GM18499 (cell line): ENCODE data around the gene MON1B.
"Not testable (repeated sequence)": the region's sequence is repeated elsewhere in the genome, so short reads cannot be mapped to it uniquely, and the experiment has no call there.

Experiments
- ATAC-seq: cut with Tn5 transposase; IDR thresholded peaks from one replicate; pipeline ENCODE4 v1.9.1; 2021; ENCODE audit warnings: moderate number of reproducible peaks; ENCODE audit not compliant: insufficient read depth, unreplicated experiment

Gene MON1B

DNA sequence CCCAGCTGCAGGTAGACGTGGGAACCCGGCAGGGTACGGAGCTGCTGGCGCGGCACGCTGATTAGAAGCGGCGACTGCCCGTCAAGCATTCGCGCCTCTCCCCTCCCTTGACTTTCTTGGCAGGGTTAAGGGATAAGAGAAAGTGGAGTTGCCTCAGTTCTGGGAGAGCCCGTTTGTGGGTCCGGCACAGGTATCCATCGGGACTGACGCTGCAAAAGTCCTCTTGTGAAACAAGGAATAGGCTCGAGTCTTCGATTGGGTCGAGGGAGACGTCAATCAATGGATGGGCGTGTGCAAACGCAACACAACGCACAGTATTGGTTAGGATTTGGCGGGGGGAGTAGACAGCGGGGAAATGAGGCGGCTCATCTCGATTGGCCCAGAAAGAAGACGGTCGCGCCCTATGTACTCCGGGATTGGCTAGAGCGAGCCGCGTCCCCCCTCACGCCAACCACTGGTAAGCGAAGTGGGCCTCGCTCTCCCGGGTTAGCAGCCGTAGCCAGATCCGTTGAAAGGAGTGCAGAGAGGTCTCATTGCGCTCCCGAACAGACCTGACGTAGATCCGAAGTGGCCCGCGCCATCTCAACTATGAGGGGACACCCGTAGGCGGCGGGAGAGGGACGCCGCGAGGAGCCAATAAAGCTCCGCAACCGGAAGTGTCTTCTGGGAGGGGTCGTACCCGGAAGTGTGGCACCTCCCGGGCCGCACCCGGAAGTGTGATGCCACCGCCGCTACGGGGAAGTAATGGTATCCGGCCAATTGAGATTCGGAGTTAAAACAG lies at the start of gene MON1B:
Gene MON1B, plus strand, starts transcription at position 713 of the 781 bp plus-strand sequence. CDS start 296 bp downstream, outside the sequence.
- peak; percentile 92 for ATAC-seq

DNA sequence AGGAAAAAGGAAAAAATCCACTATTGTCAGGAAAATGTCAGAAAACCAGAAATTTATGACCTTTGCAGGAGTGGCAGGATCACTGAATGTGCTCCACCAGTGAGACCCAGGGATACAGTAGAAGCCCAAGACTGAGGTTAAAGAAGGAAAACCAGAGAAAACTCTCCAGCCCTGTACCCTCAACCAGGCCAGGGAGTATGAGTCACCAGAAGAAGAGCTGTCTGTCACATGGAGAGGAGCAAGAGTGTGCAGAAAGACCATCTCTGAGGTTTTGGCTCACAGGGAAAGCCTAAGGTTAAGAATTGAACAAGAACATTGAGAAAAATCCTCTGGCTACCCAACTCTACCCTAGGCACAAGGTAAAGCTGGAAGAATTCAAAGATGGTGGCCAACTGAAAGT lies 47.6 kb upstream of the MON1B start:
- ATAC-seq = no peak

DNA sequence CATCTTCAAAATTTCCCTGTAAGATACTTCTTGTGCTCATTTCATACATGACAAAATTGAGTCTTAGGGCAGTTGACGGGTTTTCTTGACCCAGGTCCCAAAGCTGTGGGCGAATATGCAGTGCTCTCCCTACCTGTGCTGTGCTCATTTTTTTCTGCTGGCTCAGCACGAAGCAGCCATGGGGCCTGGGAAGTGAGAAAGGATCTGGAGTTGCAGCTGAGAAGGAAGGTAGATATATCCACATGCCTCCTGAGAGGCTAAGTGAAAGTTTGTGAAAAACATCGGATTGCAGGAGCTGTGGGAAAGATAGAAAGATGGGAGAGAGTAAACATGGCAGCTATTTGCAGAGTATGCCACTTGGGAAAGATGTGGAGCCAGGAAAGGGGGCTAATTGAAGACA lies 42.9 kb upstream of the MON1B start:
- ATAC-seq = no peak

DNA sequence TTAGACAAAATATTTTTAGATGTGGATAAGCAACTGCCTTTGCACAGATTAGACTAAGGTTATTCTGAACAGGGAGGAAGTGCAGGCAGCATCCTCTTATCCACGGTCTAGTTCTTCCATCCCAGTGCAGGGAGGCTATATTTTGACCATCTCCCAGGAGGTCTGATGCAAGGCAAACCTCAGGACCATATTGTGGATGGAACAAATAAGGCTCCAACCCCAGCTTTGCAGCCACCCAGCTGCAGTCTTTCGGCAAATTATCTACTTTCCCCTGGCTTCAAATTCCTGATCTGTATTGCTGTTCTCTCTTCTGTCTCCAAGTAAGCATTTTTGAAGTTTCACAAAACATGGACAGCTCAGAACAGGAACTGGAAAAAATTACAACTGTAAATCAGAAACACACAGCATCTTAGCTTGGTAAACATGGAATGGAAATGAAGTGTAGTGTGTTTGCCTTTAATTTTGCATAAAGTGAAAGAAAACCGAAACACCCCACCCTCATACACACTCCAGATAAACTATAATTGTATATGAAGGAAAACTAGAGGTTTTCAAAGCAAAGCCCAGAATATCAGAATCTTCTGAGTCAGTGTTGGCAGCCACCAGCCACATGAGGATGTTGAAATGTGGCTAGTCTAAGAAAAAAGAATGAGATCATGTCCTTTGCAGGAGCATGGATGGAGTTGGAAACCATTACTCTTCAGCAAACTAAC lies 33.5 kb upstream of the MON1B start:
- no peak for ATAC-seq

DNA sequence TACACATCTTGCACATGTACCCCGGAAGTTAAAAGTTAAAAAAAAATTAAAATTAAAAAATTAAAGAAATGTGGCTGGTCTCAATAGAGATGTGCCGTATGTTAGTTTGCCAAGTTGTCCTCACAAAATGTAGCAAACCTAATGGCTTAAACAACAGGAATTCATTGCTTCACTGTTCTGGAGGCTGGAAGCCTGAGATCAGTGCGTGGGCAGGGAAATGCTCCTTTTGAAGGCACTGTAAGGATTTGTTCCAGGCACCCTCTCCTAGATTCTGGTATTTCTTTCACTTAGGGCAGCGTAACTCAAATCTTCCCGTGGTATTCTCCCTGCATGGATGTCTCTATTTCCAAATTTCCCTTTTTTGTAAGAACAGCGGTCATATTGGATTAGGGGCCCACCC lies 32.7 kb upstream of the MON1B start:
- no peak for ATAC-seq

DNA sequence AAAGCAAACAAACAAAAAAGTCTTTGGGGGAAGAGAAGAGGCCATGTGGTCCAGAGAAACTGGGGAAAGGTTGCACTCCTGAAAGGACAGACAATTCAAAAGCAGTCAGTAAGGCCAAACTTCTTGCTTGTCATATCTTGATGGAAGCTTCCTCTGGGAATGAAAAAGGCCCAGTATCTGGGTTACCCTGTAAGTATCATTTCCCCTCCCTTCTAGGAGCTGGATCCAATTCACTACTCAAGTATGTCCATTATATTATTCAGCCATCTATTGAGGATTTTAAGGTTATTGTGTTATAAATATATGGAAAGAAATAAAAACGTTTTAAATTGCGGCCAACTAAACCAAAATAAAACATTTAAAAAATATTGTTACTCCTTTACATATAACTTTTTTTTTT lies 26.0 kb upstream of the MON1B start:
- no peak for ATAC-seq

DNA sequence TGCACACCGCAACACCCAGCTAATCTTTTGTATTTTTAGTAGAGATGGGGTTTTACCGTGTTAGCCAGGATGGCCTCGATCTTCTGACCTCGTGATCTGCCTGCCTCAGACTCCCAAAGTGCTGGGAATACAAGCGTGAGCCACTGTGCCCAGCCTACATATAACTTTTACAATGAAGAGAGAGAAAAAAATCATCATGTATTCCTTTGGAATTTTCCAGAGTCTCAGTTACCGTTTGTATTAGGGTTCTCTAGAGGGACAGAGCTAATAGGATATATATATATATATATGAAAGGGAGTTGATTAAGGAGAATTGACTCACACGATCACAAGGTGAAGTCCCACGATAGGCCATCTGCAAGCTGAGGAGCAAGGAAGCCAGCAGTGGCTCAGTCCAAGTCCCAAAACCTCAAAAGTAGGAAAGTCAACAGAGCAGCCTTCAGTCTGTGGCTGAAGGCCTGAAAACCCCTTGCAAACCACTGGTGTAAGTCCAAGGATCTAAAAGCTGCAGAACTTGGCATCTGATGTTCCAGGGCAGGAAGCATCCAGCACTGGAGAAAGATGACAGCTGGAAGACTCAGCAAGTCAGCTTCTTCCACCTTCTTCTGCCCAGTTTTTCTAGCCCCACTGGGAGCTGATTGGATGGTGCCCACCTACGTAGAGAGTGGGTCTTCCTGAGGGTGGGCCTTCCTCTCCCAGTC lies 25.3 kb upstream of the MON1B start:
- not testable (repeated sequence) for ATAC-seq

DNA sequence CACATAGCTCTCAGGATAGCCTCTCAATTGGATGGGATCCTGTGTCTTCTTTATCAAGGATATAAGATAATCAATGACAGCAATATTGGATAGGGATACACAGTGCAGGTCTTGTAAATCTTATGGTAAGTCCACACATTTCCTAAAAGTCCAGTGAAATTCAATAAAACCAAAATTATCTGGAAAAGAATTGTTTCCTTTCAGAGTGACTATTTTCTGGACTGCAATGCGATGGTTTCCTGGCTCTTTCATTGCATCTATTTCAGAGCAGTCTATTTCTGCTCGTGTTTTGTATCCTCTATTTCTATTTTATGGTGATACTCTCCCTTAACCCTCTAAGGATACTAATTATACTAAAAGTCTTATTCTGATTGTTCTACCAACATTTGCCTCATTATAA lies 24.3 kb upstream of the MON1B start:
- no peak for ATAC-seq

DNA sequence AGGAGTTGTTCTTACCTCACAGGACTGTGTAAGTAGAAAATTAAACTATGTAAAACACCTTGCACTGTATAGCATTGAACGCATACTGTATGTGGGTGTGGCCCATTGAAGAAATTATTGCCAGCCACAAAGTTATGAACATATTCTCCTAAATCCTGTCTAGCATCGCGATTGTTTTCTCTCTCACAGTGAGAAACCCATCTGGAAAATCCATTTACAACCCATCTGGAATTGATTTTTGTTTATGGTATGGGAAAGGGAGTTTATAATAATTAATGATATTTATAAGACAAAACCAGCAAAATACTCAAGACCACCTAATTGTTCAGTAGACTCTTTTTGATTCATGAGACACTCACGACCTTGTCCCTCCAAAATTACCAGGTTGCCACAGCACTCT lies 22.1 kb upstream of the MON1B start:
- ATAC-seq = no peak

DNA sequence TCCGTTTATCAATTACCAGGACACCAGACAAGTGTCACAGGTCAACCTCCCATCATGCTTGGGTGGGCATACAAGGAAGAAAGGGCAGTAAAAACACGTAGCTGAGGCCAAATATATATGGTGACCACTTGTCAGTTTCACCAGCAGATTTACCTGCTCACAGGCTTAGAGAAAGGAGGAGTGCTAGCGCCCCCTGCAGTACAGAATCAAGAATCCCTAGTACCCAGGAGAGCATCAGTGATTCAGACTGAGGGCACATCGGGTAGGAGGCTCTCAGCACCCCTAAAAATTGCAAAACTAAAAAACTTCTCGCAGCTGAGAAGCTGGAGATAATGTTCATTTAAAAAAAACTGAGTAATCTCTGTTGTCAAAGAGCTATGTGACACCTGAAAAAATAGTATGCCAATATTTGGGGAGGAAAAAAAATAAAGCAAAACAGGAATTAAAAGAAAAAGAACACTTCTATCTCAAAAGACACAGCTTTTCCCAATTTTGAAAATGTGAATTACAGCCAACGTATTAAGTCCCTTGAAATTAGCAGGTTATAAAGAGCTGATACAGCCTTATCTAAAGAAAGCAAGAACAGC lies 21.2 kb upstream of the MON1B start:
- ATAC-seq = peak; percentile 80

DNA sequence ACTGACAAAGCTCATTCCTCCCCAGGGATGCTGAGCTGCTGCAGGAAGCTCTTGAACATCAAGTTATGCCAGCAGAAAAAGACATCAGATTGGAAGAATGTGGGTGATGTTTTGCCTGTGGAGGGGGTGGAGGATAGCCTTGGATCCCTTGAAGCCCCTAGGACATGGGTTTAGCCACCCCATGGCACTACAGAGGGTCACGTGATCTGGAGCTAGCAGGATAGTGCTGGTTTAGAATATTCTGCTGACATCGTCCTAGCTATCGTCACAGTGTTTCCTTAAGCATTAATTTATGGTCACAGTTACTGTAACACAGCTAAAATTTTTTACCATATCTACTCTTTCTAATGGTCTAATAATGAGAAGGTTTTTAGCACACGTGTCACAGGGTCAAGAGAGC lies 20.2 kb upstream of the MON1B start:
- ATAC-seq = no peak

DNA sequence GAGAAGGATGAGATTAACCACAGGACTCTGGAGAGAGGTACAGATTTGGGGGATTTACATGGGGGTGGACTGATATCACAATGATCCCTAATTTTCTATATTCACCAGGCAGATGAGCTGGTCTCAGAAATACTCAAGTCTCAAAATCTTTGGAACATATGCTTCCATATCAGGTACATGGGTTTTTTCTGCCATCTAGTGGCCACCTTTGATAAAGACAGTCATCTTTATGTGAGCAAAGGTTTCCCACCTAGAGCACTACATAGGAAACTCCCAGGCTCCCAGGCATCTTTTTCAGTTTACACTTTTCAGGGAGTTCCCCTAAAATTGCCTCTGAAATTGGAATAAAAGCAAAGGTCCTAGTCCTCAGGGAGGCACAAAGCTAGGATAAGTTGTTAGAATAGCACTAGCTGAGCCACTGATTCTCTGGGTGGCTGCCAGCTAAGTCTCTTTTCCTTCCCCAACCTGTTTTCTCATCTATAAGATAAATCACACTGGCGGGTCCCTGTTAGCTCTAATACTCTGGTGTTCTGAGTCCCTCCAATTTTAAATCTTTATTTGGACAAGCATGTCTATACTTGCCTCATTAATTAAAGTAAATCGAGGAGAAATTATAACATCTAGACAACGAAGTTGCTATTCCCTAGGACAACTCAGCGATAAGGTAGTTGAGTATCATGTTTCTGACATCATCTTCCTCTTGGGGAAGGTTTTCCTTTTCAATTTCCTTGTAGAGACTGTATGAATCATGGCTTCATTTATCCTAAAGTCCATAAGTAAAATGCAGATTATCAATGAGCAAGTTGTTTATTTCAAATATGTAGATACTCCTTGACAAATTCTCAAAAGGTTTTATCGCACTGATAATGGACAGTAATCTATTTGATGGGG lies 19.0 kb upstream of the MON1B start:
- peak; percentile 49 for ATAC-seq

DNA sequence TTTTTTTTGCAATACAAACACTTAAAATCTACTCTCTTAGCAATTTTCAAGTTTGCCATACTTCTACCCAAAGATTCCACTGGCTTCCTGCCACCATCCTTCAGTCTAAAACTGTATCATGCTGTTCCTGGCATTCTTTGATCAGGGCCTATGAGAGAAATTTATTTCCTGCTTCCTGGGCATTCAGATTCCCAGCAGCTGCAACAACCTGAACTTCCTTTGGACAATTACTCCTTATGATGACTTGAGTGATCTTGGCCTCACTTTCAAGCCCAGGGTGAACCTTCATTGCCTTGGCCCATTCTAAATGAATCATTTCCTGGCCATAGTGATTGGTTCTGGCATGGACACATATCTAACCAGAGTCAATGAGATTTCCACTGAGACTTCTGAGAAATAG lies 18.0 kb upstream of the MON1B start:
- ATAC-seq = no peak

DNA sequence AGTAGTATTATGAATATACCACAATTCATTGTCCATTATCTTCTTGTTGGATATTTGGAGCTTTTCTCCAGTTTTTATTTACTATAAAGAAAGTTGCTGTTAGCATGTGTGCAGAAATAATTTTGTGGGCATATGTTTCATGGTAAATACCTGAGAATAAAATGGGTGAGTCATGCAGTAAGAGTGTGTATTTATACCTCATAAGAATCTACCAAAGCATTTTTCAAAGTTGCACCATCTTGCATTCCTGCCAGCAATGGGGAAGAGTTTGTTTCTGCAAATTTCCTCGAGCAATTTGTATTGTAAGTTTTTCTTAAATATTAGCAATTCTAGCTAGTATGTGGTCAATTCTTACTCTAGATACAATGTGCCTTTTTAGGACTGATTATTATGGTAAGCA lies 7.9 kb upstream of the MON1B start:
- ATAC-seq = no peak

DNA sequence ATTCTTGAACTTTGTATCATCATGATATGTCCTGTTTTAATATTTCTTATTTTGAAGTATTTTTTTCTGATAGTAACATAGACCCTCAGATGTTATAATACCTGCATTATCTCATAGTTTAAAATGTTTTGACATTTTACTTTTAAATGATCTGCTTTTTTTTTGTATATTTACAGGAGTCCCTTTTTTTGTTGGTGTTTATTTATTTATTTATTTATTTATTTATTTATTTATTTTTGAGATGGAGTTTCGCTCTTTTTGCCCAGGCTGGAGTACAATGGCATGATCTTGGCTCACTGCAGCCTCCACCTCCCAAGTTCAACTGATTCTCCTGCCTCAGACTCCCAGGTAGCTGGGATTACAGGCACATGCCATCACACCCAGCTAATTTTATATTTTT lies 4.7 kb upstream of the MON1B start:
- ATAC-seq = not testable (repeated sequence)

DNA sequence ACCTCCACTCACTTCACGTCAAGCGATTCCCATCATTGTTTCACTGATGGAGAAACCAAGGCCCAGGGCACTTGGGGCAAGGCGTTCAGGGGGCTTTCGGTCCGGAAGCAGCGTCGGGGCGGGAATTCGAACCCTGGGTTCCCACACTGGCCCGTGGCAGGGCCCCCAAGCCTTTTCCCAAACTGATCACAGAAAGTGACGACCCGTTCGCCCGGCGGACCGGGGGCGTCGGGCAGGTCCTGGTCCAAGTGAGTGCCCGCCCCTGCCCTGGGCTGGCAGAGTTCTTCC lies 856 bp upstream of the MON1B start:
- ATAC-seq = no peak

DNA sequence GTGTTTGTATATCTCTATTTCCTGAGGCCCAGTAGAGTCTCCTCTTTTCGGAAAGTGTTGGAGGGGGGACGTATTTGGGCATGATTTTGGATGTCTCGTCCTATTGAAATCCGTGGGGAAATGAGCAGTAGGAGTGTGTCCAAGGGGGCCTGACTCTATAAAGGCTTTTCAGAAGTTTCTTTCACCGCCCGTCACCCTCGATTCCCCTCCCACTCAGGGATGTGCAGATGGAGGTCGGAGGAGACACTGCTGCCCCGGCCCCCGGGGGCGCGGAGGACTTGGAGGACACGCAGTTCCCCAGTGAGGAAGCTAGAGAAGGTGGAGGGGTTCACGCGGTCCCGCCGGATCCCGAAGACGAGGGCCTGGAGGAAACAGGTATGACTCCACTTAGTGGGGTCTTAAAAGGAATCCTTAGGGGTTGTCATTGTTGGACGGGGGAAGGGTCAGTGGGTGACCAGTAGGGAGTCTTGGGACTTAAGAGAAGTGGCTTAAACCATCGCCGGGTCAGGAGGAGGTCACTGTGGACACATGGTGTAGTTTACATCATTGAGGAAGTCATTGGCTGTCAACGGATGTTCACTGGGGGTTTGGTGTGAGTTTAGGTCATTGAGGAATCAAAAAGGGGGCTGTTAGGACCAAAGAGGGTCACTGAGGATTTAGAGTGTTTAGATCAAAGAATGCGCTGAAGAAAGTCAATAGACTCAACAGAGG lies 424 bp downstream of the MON1B start:
- no peak for ATAC-seq

DNA sequence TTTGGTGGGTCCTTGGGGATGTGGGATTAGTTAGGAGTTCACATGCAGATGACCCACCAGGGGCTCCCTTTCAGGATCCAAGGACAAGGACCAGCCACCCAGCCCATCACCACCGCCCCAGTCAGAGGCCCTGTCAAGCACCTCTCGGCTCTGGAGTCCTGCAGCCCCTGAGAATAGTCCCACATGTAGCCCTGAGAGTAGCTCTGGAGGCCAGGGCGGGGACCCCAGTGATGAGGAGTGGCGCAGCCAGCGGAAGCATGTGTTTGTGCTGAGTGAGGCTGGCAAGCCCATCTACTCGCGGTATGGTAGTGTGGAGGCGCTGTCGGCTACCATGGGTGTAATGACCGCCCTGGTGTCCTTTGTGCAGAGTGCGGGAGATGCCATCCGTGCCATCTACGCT lies 2.4 kb downstream of the MON1B start:
- no peak for ATAC-seq
